Measurements from ENCODE around the gene CST9.

GRCh38 chr20:23598481-23598880 is 7.2 kb downstream of the CST9 start:
- TF ChIP-seq ZNF274 (IDR thresholded peaks at IDR 0.05; ENCODE audit: low read depth, low read length) (no peak), YY1 (IDR thresholded peaks at IDR 0.05; ENCODE audit: insufficient read depth, insufficient read length) (no peak)

All from NT2/D1 (cell line).